Renal cortex interstitium (tissue), 11 donors: ENCODE results near the gene CASQ1. TPM values are rescaled to one million over a fixed set of nuclear protein-coding genes. Genes with fewer than 3 reads are reported as not detected.

Source experiments
- DNase-seq, 11 donors: peaks; one replicate each; pipeline ENCODE4 v3.0.0-alpha.2; 2013; ENCODE audit warnings: low read depth in 9 of 11, low spot score in 4 of 11; ENCODE audit errors: extremely low read depth in 1 of 11
- polyA plus RNA-seq, 3 donors: library from polyadenylated mRNA; unstranded; fragments of 120-200 nt; gene quantifications; one replicate each; pipeline ENCODE4 v1.2.1, GENCODE V29; 2013; ENCODE audit not compliant: insufficient read length in 3 of 3

CASQ1 gene
- polyA plus RNA-seq, 3 donors: 0.20 to 0.65 (median 0.33) TPM

GRCh38 chr1:160166166-160166868, 24.1 kb upstream of the CASQ1 start:
- no peak for DNase-seq

GRCh38 chr1:160167056-160167455, 23.3 kb upstream of the CASQ1 start:
- DNase-seq: no peak

GRCh38 chr1:160167580-160167979, 22.8 kb upstream of the CASQ1 start:
- no peak for DNase-seq

- no peak for DNase-seq
Observed at GRCh38 chr1:160168016-160168415, 22.4 kb upstream of the CASQ1 start.

- no peak for DNase-seq
Observed at GRCh38 chr1:160168609-160169369, 21.6 kb upstream of the CASQ1 start.

GRCh38 chr1:160169553-160170399, 20.6 kb upstream of the CASQ1 start:
- DNase-seq: no peak

- no peak for DNase-seq
Observed at GRCh38 chr1:160171354-160171753, 19.0 kb upstream of the CASQ1 start.

- no peak for DNase-seq
Observed at GRCh38 chr1:160171980-160172379, 18.4 kb upstream of the CASQ1 start.

- no peak for DNase-seq
Observed at GRCh38 chr1:160177231-160177630, 13.1 kb upstream of the CASQ1 start.

GRCh38 chr1:160177667-160178066, 12.7 kb upstream of the CASQ1 start:
- DNase-seq: no peak

- DNase-seq: no peak
Observed at GRCh38 chr1:160178731-160179130, 11.6 kb upstream of the CASQ1 start.

- DNase-seq: no peak
Observed at GRCh38 chr1:160179336-160179735, 11.0 kb upstream of the CASQ1 start.

GRCh38 chr1:160186246-160186645, 4.1 kb upstream of the CASQ1 start:
- no peak for DNase-seq

GRCh38 chr1:160186729-160187128, 3.6 kb upstream of the CASQ1 start:
- DNase-seq: no peak

GRCh38 chr1:160187407-160187806, 3.0 kb upstream of the CASQ1 start:
- no peak for DNase-seq

GRCh38 chr1:160188341-160188740, 2.0 kb upstream of the CASQ1 start:
- no peak for DNase-seq

GRCh38 chr1:160191756-160192155, 1.4 kb downstream of the CASQ1 start:
- no peak for DNase-seq

- no peak for DNase-seq
Observed at GRCh38 chr1:160192234-160192633, 1.9 kb downstream of the CASQ1 start.

- DNase-seq: peak; percentile 70 to 89 (median 83)
Observed at GRCh38 chr1:160193091-160193819, 2.9 kb downstream of the CASQ1 start.
